HG02623 (cell line): ENCODE measurements around the gene ZNF277.
"Not testable (repeated sequence)": the region's sequence is repeated elsewhere in the genome, so short reads cannot be mapped to it uniquely, and the experiment has no call there.

ENCODE experiments used
- ATAC-seq: cut with Tn5 transposase; IDR thresholded peaks from one replicate; pipeline ENCODE4 v1.9.1; 2021; ENCODE audit warnings: moderate library complexity; ENCODE audit not compliant: unreplicated experiment

The ZNF277 gene

GRCh38 chr7:112286250-112287086 lies 80.0 kb downstream of the ZNF277 start:
- ATAC-seq, result peak; percentile 70

GRCh38 chr7:112288301-112288700 lies 81.8 kb downstream of the ZNF277 start:
- ATAC-seq, result no peak

- no peak for ATAC-seq
These were observed 83.6 kb downstream of the ZNF277 start for GRCh38 chr7:112290065-112290464.

GRCh38 chr7:112292162-112292561 lies 85.7 kb downstream of the ZNF277 start:
- ATAC-seq, result no peak

GRCh38 chr7:112293416-112293815 lies 86.9 kb downstream of the ZNF277 start:
- no peak for ATAC-seq

GRCh38 chr7:112296432-112296831 lies 89.9 kb downstream of the ZNF277 start:
- no peak for ATAC-seq

GRCh38 chr7:112297681-112298080 lies 91.2 kb downstream of the ZNF277 start:
- ATAC-seq, result no peak

GRCh38 chr7:112298543-112299100 lies 92.1 kb downstream of the ZNF277 start:
- ATAC-seq, result no peak

GRCh38 chr7:112300072-112300471 lies 93.6 kb downstream of the ZNF277 start:
- ATAC-seq, result no peak

- no peak for ATAC-seq
These were observed 94.4 kb downstream of the ZNF277 start for GRCh38 chr7:112300831-112301407.

- ATAC-seq, result no peak
These were observed 96.1 kb downstream of the ZNF277 start for GRCh38 chr7:112302566-112302965.

- ATAC-seq, result no peak
These were observed 100.4 kb downstream of the ZNF277 start for GRCh38 chr7:112306903-112307302.

GRCh38 chr7:112307506-112307905 lies 101.0 kb downstream of the ZNF277 start:
- no peak for ATAC-seq

GRCh38 chr7:112308974-112309373 lies 102.5 kb downstream of the ZNF277 start:
- ATAC-seq, result no peak

- not testable (repeated sequence) for ATAC-seq
These were observed 110.3 kb downstream of the ZNF277 start for GRCh38 chr7:112316803-112317202.

- no peak for ATAC-seq
These were observed 115.6 kb downstream of the ZNF277 start for GRCh38 chr7:112322070-112322469.

- no peak for ATAC-seq
These were observed 121.1 kb downstream of the ZNF277 start for GRCh38 chr7:112327566-112327965.

GRCh38 chr7:112331492-112331891 lies 125.0 kb downstream of the ZNF277 start:
- ATAC-seq, result no peak

- no peak for ATAC-seq
These were observed 127.9 kb downstream of the ZNF277 start for GRCh38 chr7:112334366-112334765.

GRCh38 chr7:112336261-112336660 lies 129.8 kb downstream of the ZNF277 start:
- ATAC-seq, result no peak

- ATAC-seq, result no peak
These were observed 130.6 kb downstream of the ZNF277 start for GRCh38 chr7:112336936-112337576.

- no peak for ATAC-seq
These were observed 131.4 kb downstream of the ZNF277 start for GRCh38 chr7:112337892-112338291.
